GM23338 (cell line): Measurements from ENCODE around the gene PYGB.

Experiments
- CREB1 ChIP-seq: fragments of 250-450 bp; sonication (Bioruptor Pico); IDR thresholded peaks from 2 replicates; pipeline ENCODE4 v1.5.0; 2020; ENCODE audit warnings: low read depth, mild to moderate bottlenecking, moderate library complexity
- EZH2 ChIP-seq: fragments of 200-600 bp; sonication (generic); IDR thresholded peaks from one replicate; pipeline ENCODE4 v1.8.0; 2017; ENCODE audit warnings: antibody characterized with exemption, mild to moderate bottlenecking, low read depth; ENCODE audit not compliant: unreplicated experiment
- EZH2phosphoT487 ChIP-seq: fragments of 200-600 bp; sonication (generic); IDR thresholded peaks from one replicate; pipeline ENCODE4 v1.8.1; 2018; ENCODE audit warnings: antibody characterized with exemption; ENCODE audit not compliant: unreplicated experiment
- JUNB ChIP-seq: IDR thresholded peaks from one replicate; pipeline ENCODE4 v1.6.1; 2016; ENCODE audit warnings: antibody characterized with exemption; ENCODE audit not compliant: unreplicated experiment
- NANOG ChIP-seq: IDR thresholded peaks from 2 replicates; pipeline ENCODE4 v1.6.1; 2016; ENCODE audit warnings: antibody characterized with exemption, borderline replicate concordance
- POLR2AphosphoS5 ChIP-seq: IDR thresholded peaks from 2 replicates; pipeline ENCODE4 v1.6.1; 2016; ENCODE audit warnings: antibody characterized with exemption, low read depth
- TF ChIP-seq, protein P1 (sequence below), 2 experiments: fragments of 200-600 bp in 1 of 2; sonication (generic) in 1 of 2; conservative IDR thresholded peaks; 2 replicates each; pipeline versions ENCODE4 v1.5.1 to v1.6.1; 2016 to 2017; ENCODE audit warnings: antibody characterized with exemption in 2 of 2, low read depth in 2 of 2, mild to moderate bottlenecking in 2 of 2, moderate library complexity in 1 of 2
- TF ChIP-seq, protein P2 (sequence below): IDR thresholded peaks from one replicate; pipeline ENCODE4 v1.6.1; 2018; ENCODE audit warnings: antibody characterized with exemption; ENCODE audit not compliant: unreplicated experiment

- TF ChIP-seq POLR2AphosphoS5 (no peak), CREB1 (CRISPR knock-in tag) (no peak), EZH2 (no peak), EZH2phosphoT487 (no peak), JUNB (no peak), NANOG (no peak)
- TF ChIP-seq, protein P1, sequence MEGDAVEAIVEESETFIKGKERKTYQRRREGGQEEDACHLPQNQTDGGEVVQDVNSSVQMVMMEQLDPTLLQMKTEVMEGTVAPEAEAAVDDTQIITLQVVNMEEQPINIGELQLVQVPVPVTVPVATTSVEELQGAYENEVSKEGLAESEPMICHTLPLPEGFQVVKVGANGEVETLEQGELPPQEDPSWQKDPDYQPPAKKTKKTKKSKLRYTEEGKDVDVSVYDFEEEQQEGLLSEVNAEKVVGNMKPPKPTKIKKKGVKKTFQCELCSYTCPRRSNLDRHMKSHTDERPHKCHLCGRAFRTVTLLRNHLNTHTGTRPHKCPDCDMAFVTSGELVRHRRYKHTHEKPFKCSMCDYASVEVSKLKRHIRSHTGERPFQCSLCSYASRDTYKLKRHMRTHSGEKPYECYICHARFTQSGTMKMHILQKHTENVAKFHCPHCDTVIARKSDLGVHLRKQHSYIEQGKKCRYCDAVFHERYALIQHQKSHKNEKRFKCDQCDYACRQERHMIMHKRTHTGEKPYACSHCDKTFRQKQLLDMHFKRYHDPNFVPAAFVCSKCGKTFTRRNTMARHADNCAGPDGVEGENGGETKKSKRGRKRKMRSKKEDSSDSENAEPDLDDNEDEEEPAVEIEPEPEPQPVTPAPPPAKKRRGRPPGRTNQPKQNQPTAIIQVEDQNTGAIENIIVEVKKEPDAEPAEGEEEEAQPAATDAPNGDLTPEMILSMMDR (conservative IDR thresholded peaks at IDR 0.05; ENCODE audit: low read depth in 2 of 2) = no peak
- TF ChIP-seq, protein P2, sequence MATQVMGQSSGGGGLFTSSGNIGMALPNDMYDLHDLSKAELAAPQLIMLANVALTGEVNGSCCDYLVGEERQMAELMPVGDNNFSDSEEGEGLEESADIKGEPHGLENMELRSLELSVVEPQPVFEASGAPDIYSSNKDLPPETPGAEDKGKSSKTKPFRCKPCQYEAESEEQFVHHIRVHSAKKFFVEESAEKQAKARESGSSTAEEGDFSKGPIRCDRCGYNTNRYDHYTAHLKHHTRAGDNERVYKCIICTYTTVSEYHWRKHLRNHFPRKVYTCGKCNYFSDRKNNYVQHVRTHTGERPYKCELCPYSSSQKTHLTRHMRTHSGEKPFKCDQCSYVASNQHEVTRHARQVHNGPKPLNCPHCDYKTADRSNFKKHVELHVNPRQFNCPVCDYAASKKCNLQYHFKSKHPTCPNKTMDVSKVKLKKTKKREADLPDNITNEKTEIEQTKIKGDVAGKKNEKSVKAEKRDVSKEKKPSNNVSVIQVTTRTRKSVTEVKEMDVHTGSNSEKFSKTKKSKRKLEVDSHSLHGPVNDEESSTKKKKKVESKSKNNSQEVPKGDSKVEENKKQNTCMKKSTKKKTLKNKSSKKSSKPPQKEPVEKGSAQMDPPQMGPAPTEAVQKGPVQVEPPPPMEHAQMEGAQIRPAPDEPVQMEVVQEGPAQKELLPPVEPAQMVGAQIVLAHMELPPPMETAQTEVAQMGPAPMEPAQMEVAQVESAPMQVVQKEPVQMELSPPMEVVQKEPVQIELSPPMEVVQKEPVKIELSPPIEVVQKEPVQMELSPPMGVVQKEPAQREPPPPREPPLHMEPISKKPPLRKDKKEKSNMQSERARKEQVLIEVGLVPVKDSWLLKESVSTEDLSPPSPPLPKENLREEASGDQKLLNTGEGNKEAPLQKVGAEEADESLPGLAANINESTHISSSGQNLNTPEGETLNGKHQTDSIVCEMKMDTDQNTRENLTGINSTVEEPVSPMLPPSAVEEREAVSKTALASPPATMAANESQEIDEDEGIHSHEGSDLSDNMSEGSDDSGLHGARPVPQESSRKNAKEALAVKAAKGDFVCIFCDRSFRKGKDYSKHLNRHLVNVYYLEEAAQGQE = no peak
Observed at GRCh38 chr20:25213566-25214425, 34.1 kb upstream of the PYGB start.
